Testis (tissue), 3 donors: ENCODE data around the gene MALAT1. TPM values are rescaled to one million over a fixed set of nuclear protein-coding genes. Genes with fewer than 3 reads are reported as not detected.

Experiments used
- DNase-seq: peaks from one replicate; pipeline ENCODE4 v3.0.0-alpha.2; 2019
- H3K27ac ChIP-seq, 2 donors: fragments of 200-600 bp; sonication (generic); one replicate each; pipeline ENCODE4 v1.5.1; 2019
- H3K27me3 ChIP-seq: fragments of 200-600 bp; sonication (generic); one replicate; pipeline ENCODE4 v1.5.1; 2019
- H3K36me3 ChIP-seq: fragments of 200-600 bp; sonication (generic); one replicate; pipeline ENCODE4 v1.5.1; 2017; ENCODE audit warnings: low read depth; ENCODE audit errors: missing control alignments
- H3K4me1 ChIP-seq: fragments of 200-600 bp; sonication (generic); one replicate; pipeline ENCODE4 v1.5.1; 2019
- H3K4me3 ChIP-seq, 2 donors: fragments of 200-600 bp; sonication (generic); one replicate each; pipeline ENCODE4 v1.5.1; 2017 to 2019
- H3K9me3 ChIP-seq: fragments of 200-600 bp; sonication (generic); one replicate; pipeline ENCODE4 v1.5.1; 2017
- CTCF ChIP-seq, 3 experiments: fragments of 450-650 bp in 2 of 3; fragments of 200-600 bp in 1 of 3; sonication (generic) in 1 of 3; IDR thresholded peaks; one replicate each; pipeline ENCODE4 v1.5.1; 2016 to 2019; ENCODE audit warnings: antibody characterized with exemption in 3 of 3, mild to moderate bottlenecking in 2 of 3, moderate library complexity in 1 of 3
- POLR2A ChIP-seq: fragments of 450-650 bp; IDR thresholded peaks from one replicate; pipeline ENCODE4 v1.6.1; 2017; ENCODE audit warnings: antibody characterized with exemption, mild to moderate bottlenecking, moderate library complexity
- WGBS, 2 donors: methylation state at CpG; one replicate each; pipeline ENCODE4 v1.1.5; 2018; 5-methylcytosine and 5-hydroxymethylcytosine counted together
- intact Hi-C: fragments of 100-400 bp; cut with DNase I; formaldehyde crosslinking; loops from one replicate; pipeline ENCODE4 v1.15.1; 2023; ENCODE audit warnings: low total_unique reads
- polyA plus RNA-seq: library from polyadenylated mRNA; stranded (reverse); fragments of 350-450 nt; fragmentation: Illumina TruSeq; extraction: RNeasy Lipid Tissue Mini Kit (QIAGEN cat#74804); gene quantifications from one replicate; pipeline ENCODE4 v1.2.3, GENCODE V29; 2014; ENCODE audit warnings: low read depth, low replicate concordance; ENCODE audit not compliant: insufficient read depth
- total RNA-seq, 2 donors: library from RNA; depleted of rRNA; stranded (reverse); fragments of >200 nt; gene quantifications; one replicate each; pipeline ENCODE4 v1.2.3, GENCODE V29; 2016

The MALAT1 gene
- total and polyA plus RNA-seq, 3 donors from 2014 or later, result 26.7 to 9,314 (median 8,109) TPM

- intact Hi-C loops, result no loop called here
- 80 to 90% methylated on average over 10 to 12 of the region's 12 CpGs for WGBS, 2 donors
- Histone ChIP-seq H3K4me3 (no peak overlapping the region), H3K27ac (no peak overlapping the region), H3K9me3 (no peaks in the 10 kb centered on the region), H3K27me3 (no peaks in the 10 kb centered on the region), H3K36me3 (no peaks in the 10 kb centered on the region), H3K4me1 (peaks cover 43% of the 10 kb centered on the region)
- DNase-seq, result no peak
- TF ChIP-seq POLR2A, result no peak
- TF ChIP-seq CTCF (IDR thresholded peaks at IDR 0.05), result no peak
Measured at GRCh38 chr11:65536412-65537295, 37.8 kb downstream of the MALAT1 start.

- no peak overlapping the region for H3K27ac ChIP-seq
- H3K4me3 ChIP-seq, result no peak overlapping the region
- no peaks in the 10 kb centered on the region for H3K27me3 ChIP-seq
- TF ChIP-seq CTCF (IDR thresholded peaks at IDR 0.05) (no peak), POLR2A (no peak)
- 89% methylated on average over 2 of the region's 2 CpGs; no CpG with 5 or more reads in 1 of the 2 donors for WGBS, 2 donors
- H3K36me3 ChIP-seq, result no peaks in the 10 kb centered on the region
- no peak for DNase-seq
- peaks cover 43% of the 10 kb centered on the region for H3K4me1 ChIP-seq
- intact Hi-C loops, result no loop called here
- no peaks in the 10 kb centered on the region for H3K9me3 ChIP-seq
Measured at GRCh38 chr11:65537296-65537597, 38.4 kb downstream of the MALAT1 start.

DNA sequence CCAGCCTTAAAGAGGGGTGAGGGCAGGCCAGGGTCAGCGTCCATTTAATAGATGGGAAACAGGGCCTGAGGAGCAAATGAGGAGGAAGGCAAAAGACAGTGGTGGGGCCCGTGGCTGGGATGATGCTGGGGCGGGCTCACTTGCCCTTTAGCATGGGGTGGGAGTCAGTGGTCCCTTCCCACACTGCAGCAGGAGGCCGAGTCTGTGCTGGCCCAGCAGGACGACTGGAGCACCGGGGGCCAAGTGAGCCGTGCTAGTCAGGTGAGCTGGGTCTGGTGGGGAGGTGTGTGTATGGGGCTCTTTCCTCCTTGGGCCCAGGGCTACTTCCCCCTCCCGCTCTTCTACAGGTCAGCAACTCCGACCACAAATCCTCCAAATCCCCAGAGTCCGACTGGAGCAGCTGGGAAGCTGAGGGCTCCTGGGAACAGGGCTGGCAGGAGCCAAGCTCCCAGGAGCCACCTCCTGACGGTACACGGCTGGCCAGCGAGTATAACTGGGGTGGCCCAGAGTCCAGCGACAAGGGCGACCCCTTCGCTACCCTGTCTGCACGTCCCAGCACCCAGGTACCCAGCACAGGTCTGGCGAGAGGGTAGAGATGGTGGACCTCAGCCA lies 38.9 kb downstream of the MALAT1 start:
- no peak for DNase-seq
- peaks cover 43% of the 10 kb centered on the region for H3K4me1 ChIP-seq
- no peaks in the 10 kb centered on the region for H3K27me3 ChIP-seq
- no peaks in the 10 kb centered on the region for H3K36me3 ChIP-seq
- peak overlapping the region in 1 of 2 donors; percentile 64 for H3K27ac ChIP-seq
- intact Hi-C loops, result no loop called here
- no peaks in the 10 kb centered on the region for H3K9me3 ChIP-seq
- no peak overlapping the region for H3K4me3 ChIP-seq
- WGBS, 2 donors, result 57 to 63% methylated on average over 7 to 18 of the region's 18 CpGs
- no peak for TF ChIP-seq POLR2A
- no peak for TF ChIP-seq CTCF (IDR thresholded peaks at IDR 0.05)

- Histone ChIP-seq H3K4me3 (peak overlapping the region; percentile 49 to 58), H3K36me3 (no peaks in the 10 kb centered on the region), H3K4me1 (peaks cover 43% of the 10 kb centered on the region), H3K27me3 (no peaks in the 10 kb centered on the region), H3K9me3 (no peaks in the 10 kb centered on the region), H3K27ac (peak overlapping the region; percentile 64 to 89)
- no peak for TF ChIP-seq POLR2A
- TF ChIP-seq CTCF (IDR thresholded peaks at IDR 0.05), result no peak
- DNase-seq, result peak; percentile 74
- intact Hi-C loops, result no loop called here
- WGBS, 2 donors, result 21 to 46% methylated on average over 16 to 39 of the region's 43 CpGs
Measured at GRCh38 chr11:65538232-65538914, 39.5 kb downstream of the MALAT1 start.
